Pancreas (tissue), 10 donors: ENCODE data around the gene ACSL6. TPM values are rescaled to one million over a fixed set of nuclear protein-coding genes. Genes with fewer than 3 reads are reported as not detected.

ENCODE experiments used
- ATAC-seq, 4 donors: fragments of 200-7000 bp; cut with Tn5 transposase; one replicate each; pipeline versions ENCODE4 v1.8.0 to v1.9.1; 2020; ENCODE audit warnings: mild to moderate bottlenecking in 4 of 4, moderate library complexity in 4 of 4
- DNase-seq, 6 donors: peaks; one replicate each; pipeline ENCODE4 v3.0.0-alpha.2; 2020
- FAIRE-seq: peaks from 2 replicates; lab custom pipeline; 2012; peaks lifted over from hg19 to GRCh38; lab: Jason Lieb, UNC
- H3K27ac ChIP-seq, 4 donors: fragments of 200-600 bp; sonication (generic); 1 replicate in 3 of 4; 2 replicates in 1 of 4; pipeline versions ENCODE4 v1.5.0 to v1.8.0; 2020
- H3K27me3 ChIP-seq, 4 donors: fragments of 200-600 bp; one replicate each; pipeline ENCODE4 v1.8.0; 2021
- H3K36me3 ChIP-seq, 3 donors: fragments of 200-600 bp; sonication (generic) in 1 of 3; one replicate each; pipeline versions ENCODE4 v1.5.0 to v1.8.0; 2020 to 2021
- H3K4me1 ChIP-seq, 3 donors: fragments of 200-600 bp; one replicate each; pipeline ENCODE4 v1.8.0; 2021
- H3K4me3 ChIP-seq, 4 donors: fragments of 200-600 bp; sonication (generic) in 2 of 4; one replicate each; pipeline versions ENCODE4 v1.5.0 to v1.8.0; 2020 to 2021
- H3K9me3 ChIP-seq, 4 donors: fragments of 200-600 bp; one replicate each; pipeline ENCODE4 v1.8.0; 2021
- WGBS, 2 donors: extraction: QIAGEN DNeasy Blood & Tissue Kit; methylation state at CpG; one replicate each; pipeline ENCODE4 v1.1.7; 2013; 5-methylcytosine and 5-hydroxymethylcytosine counted together
- intact Hi-C, 3 donors: fragments of 100-400 bp; cut with DNase I; formaldehyde crosslinking; loops; one replicate each; pipeline versions ENCODE4 v1.11.1 to v1.14.2; 2022
- polyA plus RNA-seq, 2 donors: library from polyadenylated mRNA; stranded (reverse); fragments of 200-250 nt; gene quantifications; one replicate each; pipeline ENCODE4 v1.2.3, GENCODE V29; 2013
- total RNA-seq, 6 donors: library from RNA; stranded (reverse); fragmentation: NEBNext Ultra II Directional in 4 of 6; extraction: Animal tissue kit (Norgen Biotek cat#: 25700) in 4 of 6; gene quantifications; one replicate each; pipeline versions ENCODE4 v1.2.1 to v1.2.4, GENCODE V29; 2021 to 2023
- TF ChIP-seq, protein P1 (sequence below), 4 donors: fragments of 200-600 bp; sonication (generic) in 3 of 4; IDR thresholded peaks; one replicate each; pipeline versions ENCODE4 v1.5.0 to v1.8.0; 2021; ENCODE audit warnings: antibody characterized with exemption in 4 of 4
- donor health status: healthy with polysubstance abuse.
- donor health status: DM: no; HTN: no; CAD: no; lungs with moderate emphysema.
- donor health status: DM: no; HTN: no; CAD: no.
- donor health status: control.
- donor health status: control.
- donor health status: Bipolar disorder and iron deficiency.
- donor health status: DM: yes; HTN: yes; CAD: no.
- donor health status: DM: no; HTN: no; CAD: no.
- donor health status: DM: no; HTN: no; CAD: no.
- donor health status: DM: yes; HTN: yes; CAD: no.

Gene ACSL6
- total and polyA plus RNA-seq, 8 donors = 0.83 to 3.3 (median 1.1) TPM

DNA sequence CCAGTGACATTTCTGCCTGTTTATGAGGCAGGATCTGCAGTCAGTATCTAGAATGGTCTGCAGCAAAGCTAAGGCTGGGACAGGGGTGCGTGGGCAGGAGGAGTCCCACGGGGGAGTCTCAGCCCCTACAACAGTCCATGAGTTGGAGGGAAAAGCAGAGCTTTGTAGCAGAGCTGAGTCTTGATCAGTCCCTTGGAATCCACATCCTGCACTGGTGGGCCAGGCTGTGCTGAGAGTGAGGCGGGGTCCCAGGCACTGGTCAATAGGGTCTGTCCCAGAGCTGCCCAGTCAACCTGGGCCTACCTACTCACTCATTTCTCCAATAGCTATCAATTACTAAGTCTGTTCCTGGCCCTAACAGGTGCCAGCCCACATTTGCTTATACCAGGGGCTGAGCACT lies 5.9 kb downstream of the ACSL6 start:
- intact Hi-C loops = loop anchor here in 2 of 3 donors (5.0 kb wide), 1 partner anchor 418 kb away; no protein-coding TSS in a partner anchor
- ATAC-seq (no peak), DNase-seq (peak in 1 of 6 donors; percentile 36), FAIRE-seq (no peak)
- Histone ChIP-seq H3K27ac (no peak overlapping the region), H3K4me3 (no peak overlapping the region), H3K4me1 (peaks cover 0 to 5% (median 0%) of the 10 kb centered on the region in 3 donors), H3K36me3 (no peaks in the 10 kb centered on the region), H3K9me3 (no peaks in the 10 kb centered on the region), H3K27me3 (no peaks in the 10 kb centered on the region)
- TF ChIP-seq, protein P1, sequence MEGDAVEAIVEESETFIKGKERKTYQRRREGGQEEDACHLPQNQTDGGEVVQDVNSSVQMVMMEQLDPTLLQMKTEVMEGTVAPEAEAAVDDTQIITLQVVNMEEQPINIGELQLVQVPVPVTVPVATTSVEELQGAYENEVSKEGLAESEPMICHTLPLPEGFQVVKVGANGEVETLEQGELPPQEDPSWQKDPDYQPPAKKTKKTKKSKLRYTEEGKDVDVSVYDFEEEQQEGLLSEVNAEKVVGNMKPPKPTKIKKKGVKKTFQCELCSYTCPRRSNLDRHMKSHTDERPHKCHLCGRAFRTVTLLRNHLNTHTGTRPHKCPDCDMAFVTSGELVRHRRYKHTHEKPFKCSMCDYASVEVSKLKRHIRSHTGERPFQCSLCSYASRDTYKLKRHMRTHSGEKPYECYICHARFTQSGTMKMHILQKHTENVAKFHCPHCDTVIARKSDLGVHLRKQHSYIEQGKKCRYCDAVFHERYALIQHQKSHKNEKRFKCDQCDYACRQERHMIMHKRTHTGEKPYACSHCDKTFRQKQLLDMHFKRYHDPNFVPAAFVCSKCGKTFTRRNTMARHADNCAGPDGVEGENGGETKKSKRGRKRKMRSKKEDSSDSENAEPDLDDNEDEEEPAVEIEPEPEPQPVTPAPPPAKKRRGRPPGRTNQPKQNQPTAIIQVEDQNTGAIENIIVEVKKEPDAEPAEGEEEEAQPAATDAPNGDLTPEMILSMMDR (IDR thresholded peaks at IDR 0.05) = no peak
- 83 to 89% methylated on average over 3 of the region's 3 CpGs for WGBS, 2 donors

DNA sequence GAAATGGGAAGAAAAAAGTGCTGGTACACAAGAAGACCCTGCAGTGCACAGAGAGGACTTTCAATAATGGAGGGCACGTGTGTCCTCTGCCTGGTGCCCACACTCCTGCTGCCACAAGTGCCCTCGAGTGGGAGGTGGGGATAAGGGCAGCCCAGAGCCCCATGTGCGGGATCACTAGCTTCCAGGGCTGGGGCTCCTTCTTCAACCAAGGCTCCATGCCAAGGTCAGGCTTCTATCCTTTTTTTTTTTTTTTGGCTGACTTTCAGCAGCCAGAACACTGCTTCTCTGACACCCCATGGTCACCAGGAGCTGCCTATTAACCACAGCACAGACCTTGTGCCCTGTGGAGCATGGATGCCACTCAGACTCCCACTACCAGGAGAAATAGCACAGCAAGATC lies 7.5 kb downstream of the ACSL6 start:
- no peaks in the 10 kb centered on the region for H3K9me3 ChIP-seq
- ATAC-seq = no peak
- peak in 1 of 6 donors; percentile 19 for DNase-seq
- H3K36me3 ChIP-seq = no peaks in the 10 kb centered on the region
- 44 to 46% methylated on average over 3 of the region's 3 CpGs for WGBS, 2 donors
- peak overlapping the region in 1 of 4 donors; percentile 12 for H3K27ac ChIP-seq
- H3K27me3 ChIP-seq = no peaks in the 10 kb centered on the region
- intact Hi-C loops = no loop called here
- TF ChIP-seq, protein P1 (IDR thresholded peaks at IDR 0.05) = no peak
- FAIRE-seq = no peak
- peaks cover 0 to 5% (median 0%) of the 10 kb centered on the region in 3 donors for H3K4me1 ChIP-seq
- H3K4me3 ChIP-seq = no peak overlapping the region

DNA sequence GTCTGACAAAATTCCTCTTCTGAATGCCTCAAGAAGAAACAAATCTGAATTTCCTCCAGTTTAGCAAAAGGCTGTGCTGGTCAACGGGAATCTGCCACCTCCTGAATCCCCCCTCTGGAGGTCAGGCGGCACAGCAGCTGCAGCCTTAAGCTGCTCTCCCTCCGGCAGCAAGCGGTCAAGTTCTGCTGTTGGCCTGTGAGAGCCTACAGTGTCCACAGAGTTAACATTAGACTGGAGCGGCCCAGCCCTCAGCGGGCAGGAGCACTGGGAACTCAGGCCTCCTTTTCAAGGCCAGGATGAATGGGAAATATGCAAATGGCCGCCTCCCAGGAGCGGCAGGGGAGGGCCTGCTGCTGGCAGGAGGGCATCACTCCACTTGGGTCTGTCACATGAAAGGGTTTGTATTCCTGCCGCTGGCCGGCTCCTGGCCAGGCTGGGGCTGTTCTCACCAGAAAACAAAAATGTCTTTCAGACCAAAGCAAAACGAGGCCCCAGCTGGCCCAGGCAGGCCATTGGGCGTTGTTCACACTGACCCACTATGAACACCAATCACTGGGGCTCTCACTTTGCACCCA lies 8.2 kb downstream of the ACSL6 start:
- Histone ChIP-seq H3K27me3 (no peaks in the 10 kb centered on the region), H3K9me3 (no peaks in the 10 kb centered on the region), H3K36me3 (no peaks in the 10 kb centered on the region), H3K4me1 (peaks cover 0 to 7% (median 0%) of the 10 kb centered on the region in 3 donors), H3K27ac (peak overlapping the region in 2 of 4 donors; percentile 12 to 15), H3K4me3 (no peak overlapping the region)
- TF ChIP-seq, protein P1 (IDR thresholded peaks at IDR 0.05) = no peak
- DNase-seq = peak in 4 of 6 donors; percentile 29 to 55 (median 48)
- FAIRE-seq = no peak
- ATAC-seq = peak in 3 of 4 donors; percentile 59 to 73 (median 72)
- intact Hi-C loops = no loop called here
- 45 to 55% methylated on average over 12 of the region's 12 CpGs for WGBS, 2 donors

DNA sequence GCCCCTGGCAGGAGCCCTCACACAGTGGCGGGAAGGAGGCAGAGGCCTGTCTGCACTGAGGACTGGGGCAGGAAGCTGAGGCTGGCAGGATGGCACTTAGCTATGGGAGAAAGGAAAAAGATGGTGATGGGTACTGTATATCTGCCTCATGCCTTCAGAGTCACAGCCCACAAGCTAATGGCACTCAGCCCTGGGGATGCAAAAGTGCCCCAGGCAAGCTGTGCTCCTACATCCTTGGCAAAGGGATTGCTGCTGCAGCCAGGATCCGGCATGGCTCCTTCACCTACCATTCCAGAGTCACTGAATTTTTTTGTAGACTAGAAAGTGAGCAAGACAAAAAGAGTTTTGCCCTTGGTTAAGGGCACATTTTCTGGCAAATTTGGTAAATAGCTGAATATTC lies 8.7 kb downstream of the ACSL6 start:
- FAIRE-seq = no peak
- Histone ChIP-seq H3K27me3 (no peaks in the 10 kb centered on the region), H3K36me3 (no peaks in the 10 kb centered on the region), H3K4me1 (peaks cover 0 to 10% (median 0%) of the 10 kb centered on the region in 3 donors), H3K27ac (peak overlapping the region in 2 of 4 donors; percentile 12 to 15), H3K9me3 (no peaks in the 10 kb centered on the region), H3K4me3 (no peak overlapping the region)
- intact Hi-C loops = no loop called here
- ATAC-seq = no peak
- TF ChIP-seq, protein P1 (IDR thresholded peaks at IDR 0.05) = no peak
- peak in 1 of 6 donors; percentile 26 for DNase-seq
- 81 to 86% methylated on average over 2 of the region's 2 CpGs for WGBS, 2 donors
